ENCODE data around the gene SF1.

The SF1 gene

GRCh38 chr11:64744544-64745188 is 33.7 kb downstream of the SF1 start:
- DNase-seq, result no peak

GRCh38 chr11:64743591-64744543 is 34.5 kb downstream of the SF1 start, which contains the start of gene RASGRP2:
Gene RASGRP2 (minus strand): TSS chr11:64744142. CDS start chr11:64742866, 1,276 bp downstream.
- DNase-seq, result peak; percentile 68

GRCh38 chr11:64742889-64743590 is 35.3 kb downstream of the SF1 start:
- peak; percentile 54 for DNase-seq

DNA sequence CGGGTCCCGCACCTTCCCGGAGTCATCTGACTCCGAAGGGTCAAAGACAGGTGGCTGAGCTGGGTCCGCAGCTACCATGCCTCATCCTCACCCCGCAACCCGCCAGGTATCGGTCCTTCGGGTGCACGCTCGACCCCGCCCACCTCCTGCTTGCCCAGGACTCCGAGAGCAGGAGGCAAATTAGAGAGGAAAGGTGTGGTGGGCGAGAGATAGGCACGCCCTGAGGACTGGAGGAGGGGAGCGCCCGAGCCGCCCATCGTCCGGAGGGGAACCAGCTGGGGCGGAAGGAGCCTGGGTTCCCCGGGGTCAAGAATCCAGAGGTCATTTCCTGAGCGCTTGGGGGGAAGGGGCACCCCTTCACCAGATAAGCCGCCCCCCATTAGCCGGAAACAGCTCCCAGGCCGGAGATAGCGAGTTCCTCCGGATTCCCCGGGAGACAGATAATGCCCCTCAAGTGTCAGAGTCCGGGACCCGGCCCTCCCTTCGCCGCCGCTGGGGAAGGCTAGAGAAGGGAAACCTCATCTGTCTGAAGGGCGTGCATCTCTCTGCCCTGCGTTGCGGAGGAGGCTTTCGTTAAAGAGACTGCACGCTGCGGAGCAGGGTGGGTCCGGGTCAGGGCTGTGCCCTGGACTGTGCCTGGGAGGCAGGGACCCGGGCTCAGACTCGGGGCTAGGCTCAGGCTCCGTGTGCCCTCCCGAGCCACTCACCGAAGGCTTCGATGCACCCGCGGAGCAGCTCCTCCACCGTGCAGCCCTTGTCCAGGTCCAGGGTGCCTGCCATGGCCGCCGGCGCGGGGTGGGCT is 36.1 kb downstream of the SF1 start:
- peak; percentile 30 for DNase-seq

GRCh38 chr11:64741375-64742086 is 36.8 kb downstream of the SF1 start:
- DNase-seq, result no peak

DNA sequence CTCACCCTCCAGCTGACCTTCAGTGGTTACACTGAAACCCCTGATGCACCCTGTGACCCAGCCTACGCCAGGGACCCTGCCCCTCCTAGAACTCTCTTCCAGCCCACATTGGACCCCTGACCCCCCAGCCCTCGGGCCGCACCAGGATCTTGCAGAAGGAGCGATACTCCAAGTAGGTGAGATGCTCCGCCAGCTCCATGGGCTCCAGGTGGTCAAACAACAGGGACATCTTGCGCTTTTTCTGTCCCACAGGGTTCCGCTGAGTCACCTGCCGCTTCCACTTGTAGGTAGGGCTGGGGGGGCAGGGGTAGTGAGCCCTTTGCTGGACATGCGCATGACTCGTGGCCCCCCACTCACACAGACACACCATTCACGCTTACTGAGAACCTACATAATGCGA is 38.5 kb downstream of the SF1 start:
- no peak for DNase-seq

GRCh38 chr11:64736654-64737053 is 41.7 kb downstream of the SF1 start:
- DNase-seq, result no peak

DNA sequence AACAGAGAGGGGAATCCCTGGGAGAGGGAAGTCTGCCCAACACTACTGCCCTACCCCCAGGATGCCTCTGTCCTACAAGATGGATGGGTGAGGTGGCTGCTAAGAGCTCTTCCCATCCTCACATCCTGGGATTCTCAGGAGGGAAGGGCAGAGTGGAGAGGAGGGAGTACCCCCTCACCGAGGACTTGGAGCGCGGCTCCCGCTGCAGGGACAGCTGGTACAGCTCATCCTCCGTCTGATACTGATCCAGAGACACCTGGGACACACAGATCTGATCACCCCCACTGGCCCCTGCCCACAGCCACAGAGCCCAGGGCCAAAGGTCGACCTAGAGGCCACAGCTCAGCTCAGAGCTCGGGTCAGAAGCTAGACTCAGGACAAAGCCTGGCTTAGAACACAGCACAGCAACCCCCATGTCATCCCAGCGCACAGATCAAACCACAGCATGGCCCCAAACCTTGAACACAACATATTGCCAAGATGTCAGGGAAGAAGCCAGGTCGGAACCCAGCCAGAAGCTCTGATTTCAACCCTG is 42.5 kb downstream of the SF1 start:
- no peak for DNase-seq

DNA sequence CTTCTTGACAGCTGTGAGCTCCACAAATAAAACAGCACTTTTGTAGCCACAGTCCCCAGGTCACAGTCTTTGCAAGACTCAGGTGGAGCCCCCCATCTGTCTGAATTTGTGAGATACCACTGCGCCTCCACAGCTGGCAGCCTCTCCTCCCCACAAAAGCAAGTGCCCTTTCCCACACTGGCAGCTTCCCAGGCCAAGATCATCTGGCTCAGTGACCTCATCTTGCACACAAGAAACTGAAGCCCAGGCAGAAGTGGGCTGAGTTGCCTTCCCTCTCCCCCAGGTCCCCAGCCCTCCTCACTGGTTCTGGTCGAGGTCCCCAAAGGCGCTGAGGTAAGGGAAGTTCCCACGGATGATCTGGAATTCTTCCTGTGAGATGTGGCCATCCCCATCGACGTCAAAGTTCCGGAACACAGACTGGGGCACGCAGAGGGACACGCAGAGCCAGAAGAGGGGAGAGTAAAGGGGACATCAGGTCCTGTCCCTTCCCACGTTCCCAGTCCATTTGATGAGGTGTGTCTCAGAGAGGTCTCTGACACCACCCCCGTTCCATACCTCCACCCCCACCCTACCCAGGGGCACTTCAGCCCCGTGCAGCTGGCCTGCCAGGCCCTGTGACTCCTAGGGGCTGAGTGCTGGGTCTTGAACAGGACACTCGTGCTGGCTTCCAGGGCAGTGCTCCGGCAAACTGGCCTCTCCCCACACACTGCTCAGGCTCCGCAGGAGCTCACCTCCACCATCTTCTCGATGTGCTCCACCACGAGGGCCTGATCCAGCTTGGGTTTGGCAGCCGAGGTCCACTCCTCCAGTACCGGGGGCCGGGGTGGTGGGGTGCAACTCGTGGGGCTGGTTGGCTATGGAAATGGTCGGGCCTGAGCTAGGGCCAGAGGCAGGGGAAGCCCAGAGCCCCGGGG is 43.3 kb downstream of the SF1 start:
- DNase-seq, result no peak

DNA sequence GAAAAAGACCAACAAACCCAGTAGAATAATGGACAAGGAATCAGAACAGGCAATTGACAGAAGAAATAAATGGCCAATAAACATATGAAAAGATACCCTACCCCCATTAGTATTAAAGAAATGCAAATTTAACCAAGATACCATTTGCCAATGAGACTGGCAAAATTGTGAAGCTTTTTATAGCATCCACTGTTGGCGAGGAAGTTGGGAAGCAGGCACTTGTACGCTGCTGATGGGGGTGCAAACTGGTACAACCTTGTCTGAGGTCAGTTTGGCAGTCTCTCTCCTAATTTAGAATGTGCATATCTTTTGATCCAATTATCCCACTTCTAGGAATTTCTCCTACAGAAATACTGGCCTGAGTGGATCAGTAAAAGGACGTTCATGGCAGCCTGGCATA is 46.7 kb downstream of the SF1 start:
- no peak for DNase-seq

DNA sequence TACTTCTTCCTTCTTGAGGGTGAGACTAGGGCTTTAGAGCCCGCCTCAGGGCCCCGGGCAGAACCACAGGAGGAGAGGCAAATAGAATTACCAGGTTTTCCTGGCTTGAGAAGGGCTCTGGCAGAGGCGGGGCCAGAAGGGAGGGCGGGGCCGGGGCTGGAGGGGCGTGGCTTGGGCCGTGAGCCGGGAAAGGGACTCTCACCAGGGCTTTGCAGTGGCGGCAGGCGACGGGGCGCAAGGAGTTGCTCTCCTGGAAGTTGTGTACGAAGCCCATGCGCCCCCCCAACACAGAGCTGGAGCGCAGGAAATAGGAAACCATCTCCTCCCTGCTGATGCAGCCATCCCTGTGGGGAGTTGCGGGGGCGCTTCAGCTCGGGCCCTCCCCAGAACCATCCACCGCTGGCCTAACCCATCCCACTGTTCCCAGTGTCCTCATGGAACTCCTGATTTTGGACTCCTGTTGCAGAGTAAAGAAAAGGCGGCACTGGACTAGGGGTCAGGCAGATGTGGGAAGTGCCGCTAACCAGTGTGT is 48.4 kb downstream of the SF1 start:
- peak; percentile 55 for DNase-seq

DNA sequence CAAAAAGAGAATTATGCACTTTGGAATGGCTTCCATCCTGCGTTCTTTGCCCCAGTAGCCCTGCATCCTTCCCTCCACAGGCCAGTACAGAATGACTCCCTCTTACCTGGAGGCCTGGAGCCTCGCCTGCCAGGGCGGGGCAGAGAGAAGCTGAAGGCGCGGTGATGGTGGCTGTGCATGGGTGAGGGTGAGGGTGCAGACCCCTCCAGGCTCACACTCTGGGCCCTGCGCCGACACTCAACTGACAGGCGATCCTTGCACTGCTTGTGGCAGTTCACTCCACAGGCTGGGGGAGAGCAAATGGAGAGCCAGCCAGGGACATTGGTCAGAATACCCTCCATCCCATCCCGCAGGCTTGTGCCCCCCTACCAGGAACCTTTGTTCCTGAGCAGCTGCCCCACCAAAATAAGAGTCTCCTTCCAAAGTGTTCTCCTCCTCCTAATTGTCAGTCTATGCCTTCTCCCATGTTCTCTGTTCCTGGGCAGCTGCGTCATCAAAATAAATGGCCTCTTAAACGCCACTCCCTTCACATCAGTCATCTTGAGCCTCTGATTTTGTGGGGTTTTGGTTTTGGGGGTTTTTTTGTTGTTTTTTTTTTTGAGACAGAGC is 49.5 kb downstream of the SF1 start:
- no peak for DNase-seq

GRCh38 chr11:64726867-64727530 is 51.3 kb downstream of the SF1 start:
- no peak for DNase-seq

- peak; percentile 28 for DNase-seq
Measured at GRCh38 chr11:64726211-64726641, 52.1 kb downstream of the SF1 start.

- no peak for DNase-seq
Measured at GRCh38 chr11:64724863-64725532, 53.3 kb downstream of the SF1 start.

DNA sequence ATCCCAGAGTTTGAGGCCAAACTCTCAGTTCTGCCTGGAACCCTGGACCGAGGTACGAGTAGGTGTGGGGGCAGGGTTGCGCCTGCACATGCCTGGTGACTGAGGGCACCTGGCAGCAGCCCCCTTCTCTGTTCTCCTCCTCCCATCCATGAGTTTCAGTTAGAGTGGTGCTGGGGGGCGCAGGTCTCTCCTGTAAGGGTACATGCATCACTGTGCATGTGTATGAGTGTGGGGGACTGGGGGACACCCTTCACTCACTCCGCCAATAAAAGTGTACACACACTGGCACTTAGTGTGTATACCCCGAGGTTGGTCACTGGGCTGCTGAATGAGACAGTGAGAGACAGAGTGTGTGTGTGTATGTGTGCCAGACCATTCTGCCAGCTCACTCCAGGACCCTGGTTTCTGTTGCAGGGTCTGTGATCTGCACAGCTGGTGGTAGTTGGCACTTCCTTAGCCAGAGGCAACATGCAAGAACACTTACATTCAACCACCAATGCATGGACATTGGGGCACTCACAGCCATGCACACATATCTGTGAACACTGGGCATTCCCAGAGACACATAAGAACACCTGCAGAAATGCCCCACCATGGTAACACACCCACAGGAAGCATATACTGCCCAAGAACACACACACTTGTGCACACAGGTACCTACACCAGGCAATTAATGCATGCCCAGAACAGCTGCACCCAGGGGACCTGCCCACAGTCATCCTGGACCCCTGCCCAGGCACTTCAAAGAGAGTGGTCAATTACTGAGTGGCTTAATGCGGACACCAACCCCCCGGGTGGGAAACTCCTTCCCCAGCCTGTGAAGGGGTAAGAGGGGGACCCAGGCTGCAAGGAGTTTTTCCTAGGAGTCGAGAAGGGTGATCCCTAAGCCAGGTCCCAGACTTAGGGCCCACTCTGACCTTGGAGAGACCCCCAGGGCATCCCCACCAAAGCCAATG is 54.2 kb downstream of the SF1 start:
- DNase-seq, result peak; percentile 44

Data from NCI-H69 (cell line).